ENCODE results near the gene ADAP2. TPM values are rescaled to one million over a fixed set of nuclear protein-coding genes. Genes with fewer than 3 reads are reported as not detected.

The ADAP2 gene
- total and polyA plus RNA-seq, 12 donors: 4.1 to 84.7 (median 32.8) TPM

DNA sequence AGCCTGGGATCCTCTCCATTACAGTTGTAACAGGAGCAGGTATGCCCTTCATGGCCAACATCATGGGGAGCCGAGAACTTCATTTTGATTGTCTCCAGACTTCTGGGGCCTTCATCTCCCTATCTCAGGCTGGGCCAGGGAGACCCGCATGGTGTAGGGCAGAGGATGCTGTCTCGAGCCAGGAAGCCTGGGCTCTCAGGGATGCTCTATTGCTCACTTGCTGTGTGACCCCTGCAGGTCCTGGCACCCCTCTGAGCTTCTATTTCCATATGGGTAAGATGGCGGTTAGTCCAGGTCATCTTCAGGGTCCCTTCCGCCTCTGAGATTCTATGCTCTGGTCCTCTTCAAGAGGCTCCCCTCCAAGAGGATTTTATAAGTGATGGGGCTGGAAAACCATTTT lies 28.4 kb downstream of the ADAP2 start:
- no peaks in the 10 kb centered on the region for H3K27me3 ChIP-seq
- peaks cover 8 to 18% of the 10 kb centered on the region in 2 donors for H3K4me1 ChIP-seq (replicated peaks in 1 of 2)
- intact Hi-C loops (cut with DNase I): loop anchor here in 1 of 2 donors (10.0 kb wide), 1 partner anchor 45 kb away; the partner anchor contains the start of gene TEFM
- no peak for DNase-seq
- H3K4me3 ChIP-seq: no peak overlapping the region
- TF ChIP-seq, protein P1, sequence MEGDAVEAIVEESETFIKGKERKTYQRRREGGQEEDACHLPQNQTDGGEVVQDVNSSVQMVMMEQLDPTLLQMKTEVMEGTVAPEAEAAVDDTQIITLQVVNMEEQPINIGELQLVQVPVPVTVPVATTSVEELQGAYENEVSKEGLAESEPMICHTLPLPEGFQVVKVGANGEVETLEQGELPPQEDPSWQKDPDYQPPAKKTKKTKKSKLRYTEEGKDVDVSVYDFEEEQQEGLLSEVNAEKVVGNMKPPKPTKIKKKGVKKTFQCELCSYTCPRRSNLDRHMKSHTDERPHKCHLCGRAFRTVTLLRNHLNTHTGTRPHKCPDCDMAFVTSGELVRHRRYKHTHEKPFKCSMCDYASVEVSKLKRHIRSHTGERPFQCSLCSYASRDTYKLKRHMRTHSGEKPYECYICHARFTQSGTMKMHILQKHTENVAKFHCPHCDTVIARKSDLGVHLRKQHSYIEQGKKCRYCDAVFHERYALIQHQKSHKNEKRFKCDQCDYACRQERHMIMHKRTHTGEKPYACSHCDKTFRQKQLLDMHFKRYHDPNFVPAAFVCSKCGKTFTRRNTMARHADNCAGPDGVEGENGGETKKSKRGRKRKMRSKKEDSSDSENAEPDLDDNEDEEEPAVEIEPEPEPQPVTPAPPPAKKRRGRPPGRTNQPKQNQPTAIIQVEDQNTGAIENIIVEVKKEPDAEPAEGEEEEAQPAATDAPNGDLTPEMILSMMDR (IDR thresholded peaks at IDR 0.05): no peak
- TF ChIP-seq POLR2A (IDR thresholded peaks at IDR 0.05): no peak
- no peaks in the 10 kb centered on the region for H3K9me3 ChIP-seq (replicated peaks in 1 of 3)
- H3K36me3 ChIP-seq (replicated peaks in 1 of 2): peaks cover 0 to 2% of the 10 kb centered on the region in 2 donors
- H3K27ac ChIP-seq: peak overlapping the region in 2 of 5 donors; percentile 65 to 74
- 87 to 93% (median 93%) methylated on average over 3 to 5 of the region's 5 CpGs for WGBS, 4 donors

DNA sequence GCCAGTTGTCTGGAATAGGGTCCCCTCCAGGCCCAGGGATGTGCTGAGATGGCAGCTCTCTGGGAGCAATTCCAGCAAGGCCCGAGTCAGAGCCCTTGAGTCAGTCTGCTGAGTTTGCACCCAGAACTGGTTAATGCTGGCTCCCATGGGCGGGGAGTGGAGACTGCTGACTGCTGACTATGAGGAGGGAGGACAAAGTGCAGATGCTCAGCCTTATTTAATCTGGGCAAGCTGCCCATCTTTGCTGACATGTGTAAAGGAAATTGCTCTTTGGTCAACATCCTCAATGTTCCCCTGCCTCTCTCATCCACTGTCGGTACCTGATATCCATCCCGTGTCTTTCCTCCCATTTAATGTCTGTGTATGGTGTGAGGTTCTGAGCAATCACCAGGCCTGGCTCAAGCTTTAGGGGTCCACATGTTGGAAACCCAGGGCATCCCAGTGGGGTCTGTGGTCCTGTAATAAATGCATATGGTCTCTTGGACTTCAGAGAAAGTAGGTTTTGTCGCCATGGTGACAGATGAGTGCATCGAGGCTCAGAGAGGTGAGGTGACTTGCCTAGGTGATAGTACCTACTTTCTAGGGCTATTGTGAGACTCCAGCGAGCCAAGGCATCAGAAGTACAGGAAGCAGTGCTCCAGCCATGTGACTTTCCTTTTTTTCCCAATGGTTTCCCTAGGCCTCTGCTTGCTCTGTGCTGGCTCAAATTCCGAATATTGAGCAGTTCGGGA lies 29.1 kb downstream of the ADAP2 start:
- 55 to 67% (median 56%) methylated on average over 9 of the region's 9 CpGs for WGBS, 4 donors
- DNase-seq: peak; percentile 62 to 89 (median 76)
- no peak overlapping the region for H3K4me3 ChIP-seq
- TF ChIP-seq, protein P1 (IDR thresholded peaks at IDR 0.05): no peak
- no peak for TF ChIP-seq POLR2A (IDR thresholded peaks at IDR 0.05)
- H3K4me1 ChIP-seq (replicated peaks in 1 of 2): peaks cover 8 to 21% of the 10 kb centered on the region in 2 donors
- peak overlapping the region in 2 of 5 donors; percentile 65 to 74 for H3K27ac ChIP-seq
- no peaks in the 10 kb centered on the region for H3K36me3 ChIP-seq (replicated peaks in 1 of 2)
- H3K9me3 ChIP-seq (replicated peaks in 1 of 3): no peaks in the 10 kb centered on the region
- intact Hi-C loops (cut with DNase I): loop anchor here in 1 of 2 donors (10.0 kb wide), 1 partner anchor 46 kb away; the partner anchor contains the start of gene TEFM
- no peaks in the 10 kb centered on the region for H3K27me3 ChIP-seq

DNA sequence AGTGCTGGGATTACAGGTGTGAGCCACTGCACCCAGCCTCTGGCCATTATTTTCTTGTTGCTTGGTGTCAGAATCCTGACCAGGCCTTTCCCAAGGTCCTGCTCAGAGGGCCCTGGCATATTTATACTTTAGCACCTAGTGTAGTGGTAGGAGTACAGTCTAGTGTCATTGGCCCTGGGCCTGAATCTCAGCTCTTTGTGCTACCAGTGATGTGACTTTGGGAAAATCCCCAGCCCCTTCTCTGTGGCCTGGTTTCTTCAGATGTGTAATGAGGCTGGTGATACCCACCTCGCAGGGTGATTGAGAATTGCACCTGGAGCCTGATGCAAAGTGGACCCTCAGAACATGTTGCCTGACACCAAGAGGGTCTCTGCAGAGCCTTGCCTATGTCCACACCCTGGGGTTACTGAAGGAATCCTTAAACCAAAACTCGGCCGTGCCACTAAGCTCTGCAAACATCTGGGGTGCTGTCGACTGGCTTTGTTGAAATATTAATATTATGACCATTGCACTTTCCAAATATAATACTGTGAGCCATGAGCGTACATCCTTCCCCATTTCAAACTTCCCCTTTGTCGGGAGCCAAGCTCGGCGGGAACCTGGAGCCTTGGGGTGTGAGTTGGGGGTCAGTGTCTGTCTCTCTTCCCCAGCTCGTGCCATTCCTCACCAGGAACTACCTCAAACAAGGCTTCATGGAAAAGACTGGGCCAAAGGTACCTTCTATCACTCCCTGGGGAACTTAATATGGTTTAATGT lies 31.1 kb downstream of the ADAP2 start:
- DNase-seq: peak in 4 of 7 donors; percentile 28 to 45 (median 44)
- 72 to 87% (median 73%) methylated on average over 7 to 9 of the region's 9 CpGs for WGBS, 4 donors
- Histone ChIP-seq H3K27ac (peak overlapping the region in 4 of 5 donors; percentile 3 to 78 (median 34)), H3K4me1 (replicated peaks in 1 of 2) (peaks cover 8 to 29% of the 10 kb centered on the region in 2 donors), H3K36me3 (replicated peaks in 1 of 2) (no peaks in the 10 kb centered on the region), H3K4me3 (no peak overlapping the region), H3K9me3 (replicated peaks in 1 of 3) (no peaks in the 10 kb centered on the region), H3K27me3 (no peaks in the 10 kb centered on the region)
- TF ChIP-seq, protein P1 (IDR thresholded peaks at IDR 0.05): no peak
- TF ChIP-seq POLR2A (IDR thresholded peaks at IDR 0.05): no peak
- intact Hi-C loops (cut with DNase I): loop anchor here in 1 of 2 donors (10.0 kb wide), 1 partner anchor 48 kb away; the partner anchor contains the start of gene TEFM
